Gastrocnemius medialis (tissue), 4 donors: ENCODE results near the gene IL5RA. TPM values are rescaled to one million over a fixed set of nuclear protein-coding genes. Genes with fewer than 3 reads are reported as not detected.

Source experiments
- ATAC-seq, 2 donors: fragments of 150-250 bp; one replicate each; pipeline ENCODE4 v1.9.1; 2016
- DNase-seq, 2 donors: peaks; one replicate each; pipeline ENCODE4 v3.0.0-alpha.2; 2019
- H3K27ac ChIP-seq, 4 donors: fragments of 200-600 bp; sonication (generic); 1 replicate in 1 of 4; 2 replicates in 3 of 4; pipeline ENCODE4 v1.5.1; 2016 to 2018; ENCODE audit warnings: mild to moderate bottlenecking in 2 of 4, moderate library complexity in 1 of 4
- H3K27me3 ChIP-seq, 3 donors: fragments of 200-600 bp; sonication (generic) in 2 of 3; 1 replicate in 1 of 3; 2 replicates in 2 of 3; pipeline versions ENCODE4 v1.5.1 to v1.6.0; 2016 to 2019; ENCODE audit warnings: mild to moderate bottlenecking in 1 of 3, moderate library complexity in 1 of 3
- H3K36me3 ChIP-seq, 2 donors: fragments of 200-600 bp; sonication (generic) in 1 of 2; one replicate each; pipeline ENCODE4 v1.5.1; 2017 to 2018
- H3K4me1 ChIP-seq, 2 donors: fragments of 200-600 bp; sonication (generic) in 1 of 2; one replicate each; pipeline ENCODE4 v1.5.1; 2016 to 2017; ENCODE audit warnings: mild to moderate bottlenecking in 2 of 2
- H3K4me3 ChIP-seq, 4 donors: fragments of 200-600 bp; sonication (generic) in 3 of 4; 1 replicate in 1 of 4; 2 replicates in 3 of 4; pipeline ENCODE4 v1.5.1; 2016 to 2019; ENCODE audit warnings: mild to moderate bottlenecking in 2 of 4
- H3K9me3 ChIP-seq, 3 donors: fragments of 200-600 bp; sonication (generic) in 2 of 3; 1 replicate in 1 of 3; 2 replicates in 2 of 3; pipeline ENCODE4 v1.5.1; 2016 to 2019
- POLR2A ChIP-seq, 2 donors: fragments of 450-650 bp; IDR thresholded peaks; one replicate each; pipeline ENCODE4 v1.6.1; 2017; ENCODE audit warnings: antibody characterized with exemption in 2 of 2, mild to moderate bottlenecking in 2 of 2, moderate library complexity in 2 of 2
- in situ Hi-C, 4 donors: fragments of 200-750 bp; cut with MboI; loops; one replicate each; pipeline versions ENCODE4 v1.15.0 to v1.8.0; 2017; ENCODE audit warnings: low sequenced_read_pairs in 4 of 4
- intact Hi-C: fragments of 100-400 bp; cut with DNase I; formaldehyde crosslinking; loops from one replicate; pipeline ENCODE4 v1.15.1; 2023; ENCODE audit warnings: low total_unique reads
- total RNA-seq, 4 donors: library from RNA; depleted of rRNA; stranded (reverse); fragments of >200 nt; gene quantifications; one replicate each; pipeline versions ENCODE4 v1.1.0 to v1.2.3, GENCODE V29; 2016
- TF ChIP-seq, protein P1 (sequence below), 5 experiments: fragments of 450-650 bp in 3 of 5; fragments of 200-600 bp in 2 of 5; sonication (generic) in 2 of 5; IDR thresholded peaks in 4 of 5; conservative IDR thresholded peaks in 1 of 5; 1 replicate in 4 of 5; 2 replicates in 1 of 5; pipeline ENCODE4 v1.5.1; 2016 to 2019; ENCODE audit warnings: antibody characterized with exemption in 5 of 5, mild to moderate bottlenecking in 3 of 5, moderate library complexity in 3 of 5

IL5RA gene
- total RNA-seq, 4 donors from 2014 or later: not detected

GRCh38 chr3:3027976-3028567 lies 82.1 kb downstream of the IL5RA start:
- ATAC-seq (no peak), DNase-seq (no peak)
- H3K27me3 ChIP-seq: no peaks in the 10 kb centered on the region
- in situ Hi-C loops: no loop called here
- TF ChIP-seq POLR2A (IDR thresholded peaks at IDR 0.05): no peak
- TF ChIP-seq, protein P1, sequence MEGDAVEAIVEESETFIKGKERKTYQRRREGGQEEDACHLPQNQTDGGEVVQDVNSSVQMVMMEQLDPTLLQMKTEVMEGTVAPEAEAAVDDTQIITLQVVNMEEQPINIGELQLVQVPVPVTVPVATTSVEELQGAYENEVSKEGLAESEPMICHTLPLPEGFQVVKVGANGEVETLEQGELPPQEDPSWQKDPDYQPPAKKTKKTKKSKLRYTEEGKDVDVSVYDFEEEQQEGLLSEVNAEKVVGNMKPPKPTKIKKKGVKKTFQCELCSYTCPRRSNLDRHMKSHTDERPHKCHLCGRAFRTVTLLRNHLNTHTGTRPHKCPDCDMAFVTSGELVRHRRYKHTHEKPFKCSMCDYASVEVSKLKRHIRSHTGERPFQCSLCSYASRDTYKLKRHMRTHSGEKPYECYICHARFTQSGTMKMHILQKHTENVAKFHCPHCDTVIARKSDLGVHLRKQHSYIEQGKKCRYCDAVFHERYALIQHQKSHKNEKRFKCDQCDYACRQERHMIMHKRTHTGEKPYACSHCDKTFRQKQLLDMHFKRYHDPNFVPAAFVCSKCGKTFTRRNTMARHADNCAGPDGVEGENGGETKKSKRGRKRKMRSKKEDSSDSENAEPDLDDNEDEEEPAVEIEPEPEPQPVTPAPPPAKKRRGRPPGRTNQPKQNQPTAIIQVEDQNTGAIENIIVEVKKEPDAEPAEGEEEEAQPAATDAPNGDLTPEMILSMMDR (IDR thresholded peaks at IDR 0.05 in 4 of 5, conservative IDR thresholded peaks at IDR 0.05 in 1 of 5): no peak
- no peak overlapping the region for H3K4me3 ChIP-seq
- no peaks in the 10 kb centered on the region for H3K36me3 ChIP-seq
- intact Hi-C loops: no loop called here
- no peak overlapping the region for H3K27ac ChIP-seq
- H3K4me1 ChIP-seq: no peaks in the 10 kb centered on the region
- H3K9me3 ChIP-seq: no peaks in the 10 kb centered on the region

GRCh38 chr3:3023111-3023745 lies 86.9 kb downstream of the IL5RA start:
- intact Hi-C loops: no loop called here
- no peaks in the 10 kb centered on the region for H3K4me1 ChIP-seq
- DNase-seq (no peak), ATAC-seq (no peak)
- H3K27ac ChIP-seq: no peak overlapping the region
- no peak overlapping the region for H3K4me3 ChIP-seq
- H3K27me3 ChIP-seq: no peaks in the 10 kb centered on the region
- no peaks in the 10 kb centered on the region for H3K36me3 ChIP-seq
- H3K9me3 ChIP-seq: no peaks in the 10 kb centered on the region
- in situ Hi-C loops: no loop called here
- TF ChIP-seq, protein P1 (IDR thresholded peaks at IDR 0.05 in 4 of 5, conservative IDR thresholded peaks at IDR 0.05 in 1 of 5): no peak
- no peak for TF ChIP-seq POLR2A (IDR thresholded peaks at IDR 0.05)

- no peaks in the 10 kb centered on the region for H3K9me3 ChIP-seq
- in situ Hi-C loops (no loop called here), intact Hi-C loops (no loop called here)
- no peaks in the 10 kb centered on the region for H3K27me3 ChIP-seq
- no peaks in the 10 kb centered on the region for H3K36me3 ChIP-seq
- DNase-seq (no peak), ATAC-seq (no peak)
- H3K4me1 ChIP-seq: no peaks in the 10 kb centered on the region
- H3K27ac ChIP-seq: no peak overlapping the region
- H3K4me3 ChIP-seq: no peak overlapping the region
- TF ChIP-seq, protein P1 (IDR thresholded peaks at IDR 0.05 in 4 of 5, conservative IDR thresholded peaks at IDR 0.05 in 1 of 5): no peak
- no peak for TF ChIP-seq POLR2A (IDR thresholded peaks at IDR 0.05)
These were observed 90.0 kb downstream of the IL5RA start for GRCh38 chr3:3020209-3020608.

Other genes starting within 250 kb of the IL5RA start
- gene TRNT1, start 16.6 kb upstream of the IL5RA start, total RNA-seq: 1 to 10 TPM; 2.7 to 9.6 (median 7.3) TPM
- gene CRBN, start 69.3 kb upstream of the IL5RA start, total RNA-seq: 100 to 1,000 TPM in 1 of 4 donors, 10 to 100 TPM in 3; 49.2 to 101 (median 84.9) TPM